ENCODE results near the gene ANKRD11.
"Not testable (repeated sequence)": the region's sequence is repeated elsewhere in the genome, so short reads cannot be mapped to it uniquely, and the experiment has no call there.

Gene ANKRD11

GRCh38 chr16:89332902-89333245 lies 157.5 kb downstream of the ANKRD11 start:
- no peak for DNase-seq
- no peaks in the 10 kb centered on the region for H3K9me3 ChIP-seq (ENCODE audit: severe bottlenecking)
- no peaks in the 10 kb centered on the region for H3K27me3 ChIP-seq (ENCODE audit: insufficient read depth, low read depth, severe bottlenecking)
- H3K4me3 ChIP-seq (ENCODE audit: low read depth, low read length), result no peak overlapping the region
- no peak for TF ChIP-seq CTCF (IDR thresholded peaks at IDR 0.05; ENCODE audit: low read depth, low read length)
- H3K36me3 ChIP-seq, result no peaks in the 10 kb centered on the region
- no peak overlapping the region for H3K27ac ChIP-seq

- DNase-seq, result no peak
These were observed 158.0 kb downstream of the ANKRD11 start for GRCh38 chr16:89332243-89332901.

GRCh38 chr16:89331371-89332109 lies 158.8 kb downstream of the ANKRD11 start:
- Histone ChIP-seq H3K4me3 (ENCODE audit: low read depth, low read length) (no peak overlapping the region), H3K9me3 (ENCODE audit: severe bottlenecking) (no peaks in the 10 kb centered on the region), H3K36me3 (no peaks in the 10 kb centered on the region), H3K27me3 (ENCODE audit: insufficient read depth, low read depth, severe bottlenecking) (no peaks in the 10 kb centered on the region), H3K27ac (no peak overlapping the region)
- TF ChIP-seq CTCF (IDR thresholded peaks at IDR 0.05; ENCODE audit: low read depth, low read length), result no peak
- DNase-seq, result no peak

More at GRCh38 chr16:89332243-89332901, 158.0 kb downstream of the ANKRD11 start:
- no peaks in the 10 kb centered on the region for H3K27me3 ChIP-seq (ENCODE audit: insufficient read depth, low read depth, severe bottlenecking)
- no peak for TF ChIP-seq CTCF (IDR thresholded peaks at IDR 0.05; ENCODE audit: low read depth, low read length)
- H3K36me3 ChIP-seq, result no peaks in the 10 kb centered on the region
- H3K4me3 ChIP-seq (ENCODE audit: low read depth, low read length), result no peak overlapping the region
- H3K9me3 ChIP-seq (ENCODE audit: severe bottlenecking), result no peaks in the 10 kb centered on the region
- H3K27ac ChIP-seq, result no peak overlapping the region

GRCh38 chr16:89330177-89330856 lies 160.0 kb downstream of the ANKRD11 start:
- no peaks in the 10 kb centered on the region for H3K9me3 ChIP-seq (ENCODE audit: severe bottlenecking)
- no peak overlapping the region for H3K27ac ChIP-seq
- H3K4me3 ChIP-seq (ENCODE audit: low read depth, low read length), result no peak overlapping the region
- no peaks in the 10 kb centered on the region for H3K27me3 ChIP-seq (ENCODE audit: insufficient read depth, low read depth, severe bottlenecking)
- no peaks in the 10 kb centered on the region for H3K36me3 ChIP-seq
- no peak for DNase-seq
- no peak for TF ChIP-seq CTCF (IDR thresholded peaks at IDR 0.05; ENCODE audit: low read depth, low read length)

- H3K4me3 ChIP-seq (ENCODE audit: low read depth, low read length); H3K36me3 ChIP-seq; DNase-seq; H3K27me3 ChIP-seq (ENCODE audit: insufficient read depth, low read depth, severe bottlenecking); H3K27ac ChIP-seq; H3K9me3 ChIP-seq (ENCODE audit: severe bottlenecking): not testable (repeated sequence)
These were observed 160.6 kb downstream of the ANKRD11 start for GRCh38 chr16:89329830-89330176.

GRCh38 chr16:89328412-89329400 lies 161.7 kb downstream of the ANKRD11 start:
- not testable (repeated sequence) for DNase-seq; H3K9me3 ChIP-seq (ENCODE audit: severe bottlenecking); H3K36me3 ChIP-seq; H3K27ac ChIP-seq; H3K4me3 ChIP-seq (ENCODE audit: low read depth, low read length); H3K27me3 ChIP-seq (ENCODE audit: insufficient read depth, low read depth, severe bottlenecking)
